Effector CD8-positive, alpha-beta T cell (primary cell): Measurements from ENCODE around the gene TXNRD2.
"Not testable (repeated sequence)": the region's sequence is repeated elsewhere in the genome, so short reads cannot be mapped to it uniquely, and the experiment has no call there.

Source experiments
- DNase-seq: peaks from one replicate; lab custom pipeline; 2025; lab: John Stamatoyannopoulos, UW

The TXNRD2 gene

GRCh38 chr22:19923914-19924513, 17.6 kb downstream of the TXNRD2 start:
- no peak for DNase-seq

- no peak for DNase-seq
These were observed 20.0 kb downstream of the TXNRD2 start for GRCh38 chr22:19921544-19922081.

GRCh38 chr22:19919701-19920363, 21.8 kb downstream of the TXNRD2 start:
- no peak for DNase-seq

- DNase-seq = no peak
These were observed 23.1 kb downstream of the TXNRD2 start for GRCh38 chr22:19918332-19919106.

- no peak for DNase-seq
These were observed 24.1 kb downstream of the TXNRD2 start for GRCh38 chr22:19917389-19918138.

GRCh38 chr22:19916941-19917340, 24.7 kb downstream of the TXNRD2 start:
- DNase-seq = no peak

GRCh38 chr22:19916006-19916405, 25.6 kb downstream of the TXNRD2 start:
- DNase-seq = no peak

- DNase-seq = no peak
These were observed 26.2 kb downstream of the TXNRD2 start for GRCh38 chr22:19915287-19915954.

- no peak for DNase-seq
These were observed 27.2 kb downstream of the TXNRD2 start for GRCh38 chr22:19914201-19914943.

- DNase-seq = no peak
These were observed 28.2 kb downstream of the TXNRD2 start for GRCh38 chr22:19913337-19913936.

GRCh38 chr22:19912271-19912999, 29.2 kb downstream of the TXNRD2 start:
- DNase-seq = no peak

- DNase-seq = no peak
These were observed 29.9 kb downstream of the TXNRD2 start for GRCh38 chr22:19911540-19912270.

GRCh38 chr22:19910180-19910744, 31.4 kb downstream of the TXNRD2 start:
- no peak for DNase-seq

GRCh38 chr22:19909350-19910179, 32.1 kb downstream of the TXNRD2 start:
- peak; percentile 75 for DNase-seq

- DNase-seq = not testable (repeated sequence)
These were observed 33.7 kb downstream of the TXNRD2 start for GRCh38 chr22:19907902-19908301.

GRCh38 chr22:19906864-19907263, 34.8 kb downstream of the TXNRD2 start:
- DNase-seq = not testable (repeated sequence)
